Kidney (tissue), 14 donors: Measurements from ENCODE around the gene FBXW4. TPM values are rescaled to one million over a fixed set of nuclear protein-coding genes. Genes with fewer than 3 reads are reported as not detected.

Source experiments
- DNase-seq, 5 donors: peaks; one replicate each; pipeline ENCODE4 v3.0.0-alpha.2; 2013 to 2020
- FAIRE-seq: peaks from 2 replicates; lab custom pipeline; 2012; peaks lifted over from hg19 to GRCh38; lab: Jason Lieb, UNC
- H3K27ac ChIP-seq, 2 donors: one replicate each; pipeline ENCODE4 v1.7.0; 2013; ENCODE audit warnings: low read depth in 2 of 2, low read length in 2 of 2, inconsistent platforms in 1 of 2
- H3K27me3 ChIP-seq: one replicate; pipeline ENCODE4 v1.7.1; 2013; ENCODE audit warnings: low read length, inconsistent platforms; ENCODE audit not compliant: control insufficient read depth, insufficient read depth
- H3K36me3 ChIP-seq, 3 donors: one replicate each; pipeline versions ENCODE4 v1.7.0 to v1.7.1; 2013; ENCODE audit warnings: low read length in 3 of 3, control low read depth in 1 of 3, inconsistent platforms in 1 of 3; ENCODE audit not compliant: insufficient read depth in 3 of 3, control insufficient read depth in 2 of 3
- H3K4me1 ChIP-seq, 3 donors: one replicate each; pipeline versions ENCODE4 v1.7.0 to v1.7.1; 2013; ENCODE audit warnings: low read length in 3 of 3, inconsistent platforms in 1 of 3, low read depth in 1 of 3; ENCODE audit not compliant: control insufficient read depth in 2 of 3, insufficient read depth in 2 of 3
- H3K4me3 ChIP-seq, 3 donors: one replicate each; pipeline versions ENCODE4 v1.7.0 to v1.8.1; 2013; ENCODE audit warnings: low read length in 3 of 3, control low read depth in 1 of 3, inconsistent platforms in 1 of 3
- H3K9ac ChIP-seq, 3 donors: one replicate each; pipeline versions ENCODE4 v1.7.0 to v1.7.1; 2013; ENCODE audit warnings: low read length in 3 of 3, control low read depth in 1 of 3, inconsistent platforms in 1 of 3
- H3K9me3 ChIP-seq, 3 donors: one replicate each; pipeline versions ENCODE4 v1.7.0 to v1.7.1; 2013; ENCODE audit warnings: low read length in 3 of 3, control low read depth in 1 of 3, inconsistent platforms in 1 of 3; ENCODE audit not compliant: control insufficient read depth in 2 of 3, insufficient read depth in 1 of 3
- intact Hi-C: fragments of 100-400 bp; cut with DNase I; formaldehyde crosslinking; loops from one replicate; pipeline ENCODE4 v1.11.1; 2022
- polyA plus RNA-seq: library from polyadenylated mRNA; stranded (reverse); fragments of 350-450 nt; fragmentation: Illumina TruSeq; extraction: RNeasy Lipid Tissue Mini Kit (QIAGEN cat#74804); gene quantifications from one replicate; pipeline ENCODE4 v1.2.3, GENCODE V29; 2014; ENCODE audit warnings: low read depth, low replicate concordance; ENCODE audit not compliant: insufficient read depth
- total RNA-seq: library from RNA; stranded (reverse); fragmentation: NEBNext Ultra II Directional; extraction: Animal tissue kit (Norgen Biotek cat#: 25700); gene quantifications from one replicate; pipeline ENCODE4 v1.2.1, GENCODE V29; 2021
- TF ChIP-seq, protein P1 (sequence below): IDR thresholded peaks from 3 replicates; pipeline ENCODE4 v1.5.1; 2012; ENCODE audit warnings: mild to moderate bottlenecking, moderate library complexity, borderline replicate concordance; ENCODE audit not compliant: insufficient read depth; ENCODE audit errors: extremely low read depth
- donor health status: control.
- donor health status: control.
- donor health status: control.
- donor health status: control.
- donor health status: control.
- donor health status: DM: yes; HTN: yes; CAD: no.
- donor health status: Normal renal cell carcinoma (clear cell type).

Gene FBXW4
- total and polyA plus RNA-seq, 2 donors from 2014 or later, result 47.6 to 80.1 TPM

DNA sequence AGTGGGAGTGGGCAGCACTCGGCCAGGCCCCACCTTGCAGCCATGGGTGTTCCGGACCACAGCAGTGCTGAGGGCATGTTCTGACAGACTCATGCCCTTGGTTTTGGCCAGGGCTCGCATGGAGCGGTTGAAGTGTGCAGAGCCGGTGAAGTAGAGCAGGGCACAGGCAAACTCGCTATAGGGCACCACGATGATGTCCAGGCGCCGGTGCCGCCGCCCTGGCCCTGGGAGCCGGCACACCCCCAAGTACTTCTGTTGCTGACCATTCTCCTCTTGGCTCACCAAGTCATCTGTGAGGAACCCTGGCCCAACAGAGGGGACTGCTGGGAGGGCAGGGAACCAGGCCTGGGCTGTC lies 115.5 kb downstream of the FBXW4 start:
- TF ChIP-seq, protein P1, sequence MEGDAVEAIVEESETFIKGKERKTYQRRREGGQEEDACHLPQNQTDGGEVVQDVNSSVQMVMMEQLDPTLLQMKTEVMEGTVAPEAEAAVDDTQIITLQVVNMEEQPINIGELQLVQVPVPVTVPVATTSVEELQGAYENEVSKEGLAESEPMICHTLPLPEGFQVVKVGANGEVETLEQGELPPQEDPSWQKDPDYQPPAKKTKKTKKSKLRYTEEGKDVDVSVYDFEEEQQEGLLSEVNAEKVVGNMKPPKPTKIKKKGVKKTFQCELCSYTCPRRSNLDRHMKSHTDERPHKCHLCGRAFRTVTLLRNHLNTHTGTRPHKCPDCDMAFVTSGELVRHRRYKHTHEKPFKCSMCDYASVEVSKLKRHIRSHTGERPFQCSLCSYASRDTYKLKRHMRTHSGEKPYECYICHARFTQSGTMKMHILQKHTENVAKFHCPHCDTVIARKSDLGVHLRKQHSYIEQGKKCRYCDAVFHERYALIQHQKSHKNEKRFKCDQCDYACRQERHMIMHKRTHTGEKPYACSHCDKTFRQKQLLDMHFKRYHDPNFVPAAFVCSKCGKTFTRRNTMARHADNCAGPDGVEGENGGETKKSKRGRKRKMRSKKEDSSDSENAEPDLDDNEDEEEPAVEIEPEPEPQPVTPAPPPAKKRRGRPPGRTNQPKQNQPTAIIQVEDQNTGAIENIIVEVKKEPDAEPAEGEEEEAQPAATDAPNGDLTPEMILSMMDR, result no peak
- Histone ChIP-seq H3K9me3 (no peaks in the 10 kb centered on the region), H3K4me1 (no peaks in the 10 kb centered on the region), H3K9ac (no peak overlapping the region), H3K4me3 (no peak overlapping the region), H3K36me3 (peaks cover 0 to 16% (median 2%) of the 10 kb centered on the region in 3 donors), H3K27ac (no peak overlapping the region), H3K27me3 (no peaks in the 10 kb centered on the region)
- FAIRE-seq, result no peak
- intact Hi-C loops, result no loop called here
- peak in 2 of 5 donors; percentile 21 to 37 for DNase-seq

DNA sequence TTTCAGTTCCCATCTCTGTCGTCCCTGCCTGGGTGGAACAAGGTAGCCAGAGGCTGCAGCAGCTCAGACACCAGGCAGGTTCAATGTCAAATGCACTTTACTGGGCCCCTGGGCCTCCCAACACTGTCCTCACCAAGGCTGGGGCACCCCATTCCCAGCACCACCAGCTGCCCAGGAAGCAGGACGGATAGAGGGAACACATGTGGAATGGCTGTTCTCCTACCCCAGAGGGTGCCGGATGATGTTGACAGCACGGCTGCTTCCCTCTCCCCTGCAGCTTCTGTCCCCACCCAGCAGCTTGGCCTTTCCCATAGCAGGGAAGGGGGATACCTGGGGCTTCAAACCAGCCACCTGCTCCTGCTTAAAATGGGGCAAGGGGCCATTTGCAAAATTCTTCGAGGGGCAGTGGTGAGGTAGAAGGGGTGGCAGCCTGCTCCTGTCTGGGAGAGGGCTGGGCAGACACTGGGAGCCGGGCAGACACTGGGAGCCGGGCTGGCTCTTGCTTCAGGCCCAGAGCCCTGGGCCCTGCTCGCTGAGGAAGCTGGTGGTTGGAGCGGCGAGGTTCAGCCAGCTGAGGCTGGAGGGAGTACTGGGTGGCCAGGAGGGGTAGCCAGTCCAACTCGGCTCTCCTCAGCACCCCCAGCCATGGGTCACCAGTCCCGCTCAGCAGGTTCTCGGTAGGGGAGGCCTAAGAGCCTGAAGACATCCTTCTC lies 116.0 kb downstream of the FBXW4 start:
- DNase-seq (peak in 1 of 5 donors; percentile 25), FAIRE-seq (no peak)
- Histone ChIP-seq H3K27me3 (no peaks in the 10 kb centered on the region), H3K36me3 (peaks cover 0 to 16% (median 2%) of the 10 kb centered on the region in 3 donors), H3K4me1 (no peaks in the 10 kb centered on the region), H3K9me3 (no peaks in the 10 kb centered on the region), H3K27ac (no peak overlapping the region), H3K4me3 (no peak overlapping the region), H3K9ac (no peak overlapping the region)
- TF ChIP-seq, protein P1, result no peak
- intact Hi-C loops, result no loop called here

DNA sequence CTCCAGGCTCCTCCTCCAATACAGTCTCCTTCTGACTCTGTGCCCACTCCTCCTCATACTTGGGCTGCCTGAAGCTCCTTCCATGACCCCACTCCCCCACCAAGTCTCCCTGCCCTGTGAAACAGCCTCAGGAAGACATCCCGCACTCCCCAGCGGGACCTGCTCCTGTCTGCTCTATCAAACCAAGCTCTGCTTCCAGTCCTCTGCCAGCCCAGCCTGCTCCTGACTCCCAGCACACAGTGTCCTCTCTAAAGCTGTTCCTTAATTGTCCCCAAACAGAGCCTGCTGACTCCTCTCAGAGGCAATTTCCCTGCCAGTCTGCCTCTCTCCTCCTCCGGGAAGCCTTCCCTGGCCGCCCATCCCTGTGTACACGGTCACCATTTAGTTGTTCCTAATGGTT lies 116.8 kb downstream of the FBXW4 start:
- TF ChIP-seq, protein P1, result no peak
- H3K36me3 ChIP-seq, result peaks cover 0 to 15% (median 2%) of the 10 kb centered on the region in 3 donors
- peaks cover 0 to under 1% (median 0%) of the 10 kb centered on the region in 3 donors for H3K9me3 ChIP-seq
- intact Hi-C loops, result no loop called here
- no peak for FAIRE-seq
- no peak overlapping the region for H3K27ac ChIP-seq
- H3K4me1 ChIP-seq, result no peaks in the 10 kb centered on the region
- no peaks in the 10 kb centered on the region for H3K27me3 ChIP-seq
- no peak overlapping the region for H3K9ac ChIP-seq
- H3K4me3 ChIP-seq, result no peak overlapping the region
- DNase-seq, result peak in 2 of 5 donors; percentile 39
